HepG2 (cell line): Measurements from ENCODE around the gene USH2A. TPM values are rescaled to one million over a fixed set of nuclear protein-coding genes. Genes with fewer than 3 reads are reported as not detected.
"Not testable (repeated sequence)": the region's sequence is repeated elsewhere in the genome, so short reads cannot be mapped to it uniquely, and the experiment has no call there.

ENCODE experiments used
- ATAC-seq: fragments of 200-7000 bp; cut with Tn5 transposase; 3 replicates; pipeline ENCODE4 v1.9.1; 2020; ENCODE audit warnings: mild to moderate bottlenecking, moderate library complexity
- BruUV-seq: library from RNA; stranded (reverse); fragments of 400-500 nt; replicated peaks from 2 replicates; lab custom pipeline; 2021; lab: Mats Ljungman, UMichigan
- CTCF ChIA-PET: fragments of 300-600 bp; formaldehyde crosslinking; extraction: SDS; loops from one replicate; lab custom pipeline; 2021; ENCODE audit warnings: low total read pairs, inconsistent platforms, low intra/inter-chr PET ratio; lab: Yijun Ruan, JAX
- POLR2A ChIA-PET: fragments of 350-600 bp; sonication (Branson Sonifier 250); formaldehyde crosslinking; loops from one replicate; lab custom pipeline; 2020; ENCODE audit warnings: antibody characterized with exemption, inconsistent platforms; lab: Yijun Ruan, JAX
- DNase-seq: peaks from one replicate; pipeline ENCODE4 v3.0.0-alpha.2; 2015; ENCODE audit warnings: low spot score
- FAIRE-seq: peaks from 3 replicates; lab custom pipeline; 2011; peaks lifted over from hg19 to GRCh38; lab: Jason Lieb, UNC
- H2AFZ ChIP-seq: one replicate; pipeline ENCODE4 v1.6.1; 2011; ENCODE audit warnings: low read length, inconsistent platforms
- H3K27ac ChIP-seq: fragments of 300-600 bp; 3 replicates; pipeline ENCODE4 v1.8.0; 2011; ENCODE audit warnings: mixed run types, mild to moderate bottlenecking, mixed read lengths, low read length, inconsistent platforms; ENCODE audit not compliant: insufficient read depth; ENCODE audit errors: extremely low read length
- H3K27me3 ChIP-seq, 2 experiments: fragments of 200-600 bp in 1 of 2; 2 replicates in 1 of 2; 3 replicates in 1 of 2; pipeline versions ENCODE4 v1.6.0 to v1.8.0; 2011; ENCODE audit warnings: low read length in 2 of 2, mild to moderate bottlenecking in 2 of 2, moderate library complexity in 2 of 2, inconsistent platforms in 1 of 2; ENCODE audit not compliant: insufficient read depth in 2 of 2, control insufficient read depth in 1 of 2
- H3K36me3 ChIP-seq, 2 experiments: fragments of 200-600 bp in 1 of 2; replicated peaks in 1 of 2; 2 replicates in 1 of 2; 3 replicates in 1 of 2; pipeline versions ENCODE4 v1.5.1 to v1.8.0; 2011; ENCODE audit warnings: low read length in 2 of 2, inconsistent platforms in 1 of 2; ENCODE audit not compliant: insufficient read depth in 2 of 2, control insufficient read depth in 1 of 2
- H3K4me1 ChIP-seq: 2 replicates; pipeline ENCODE4 v1.5.1; 2012; ENCODE audit warnings: low read length, inconsistent platforms; ENCODE audit not compliant: insufficient read depth
- H3K4me2 ChIP-seq: 2 replicates; pipeline ENCODE4 v1.6.0; 2011; ENCODE audit warnings: low read depth, low read length, inconsistent platforms
- H3K4me3 ChIP-seq, 3 experiments: fragments of 200-600 bp in 1 of 3; sonication (generic), shearing (Covaris generic) in 1 of 3; replicated peaks in 1 of 3; 2 replicates each; pipeline ENCODE4 v1.5.1; 2011 to 2016; ENCODE audit warnings: low read length in 3 of 3, inconsistent platforms in 2 of 3, low read depth in 2 of 3, mild to moderate bottlenecking in 2 of 3, control low read depth in 1 of 3, mixed read lengths in 1 of 3; ENCODE audit not compliant: insufficient read depth in 1 of 3
- H3K79me2 ChIP-seq: one replicate; pipeline ENCODE4 v1.6.1; 2011; ENCODE audit warnings: low read length, inconsistent platforms; ENCODE audit not compliant: insufficient read depth
- H3K9ac ChIP-seq: 2 replicates; pipeline ENCODE4 v1.6.0; 2011; ENCODE audit warnings: mild to moderate bottlenecking, low read depth, low read length, inconsistent platforms; ENCODE audit not compliant: insufficient read depth
- H3K9me3 ChIP-seq: 2 replicates; pipeline ENCODE4 v1.5.1; 2012; ENCODE audit warnings: mild to moderate bottlenecking, low read length
- H4K20me1 ChIP-seq: 2 replicates; pipeline ENCODE4 v1.6.0; 2011; ENCODE audit warnings: inconsistent platforms, mild to moderate bottlenecking, low read length, moderate library complexity; ENCODE audit not compliant: insufficient read depth
- KAT8 ChIP-seq: IDR thresholded peaks from 2 replicates; pipeline ENCODE4 v1.6.1; 2016; ENCODE audit warnings: missing genetic modification reagents, missing compliant biosample characterization
- ZNF589 ChIP-seq: sonication (generic); formaldehyde crosslinking; conservative IDR thresholded peaks from 2 replicates; pipeline ENCODE4 v1.8.0; 2022; ENCODE audit warnings: mild to moderate bottlenecking, moderate library complexity, missing genetic modification reagents
- WGBS: methylation state at CpG from one replicate; pipeline ENCODE4 v1.1.6; 2017; ENCODE audit warnings: low lambda C conversion rate; 5-methylcytosine and 5-hydroxymethylcytosine counted together
- in situ Hi-C: cut with HindIII; loops from 2 replicates; pipeline ENCODE4 v1.10.0; 2017; ENCODE audit warnings: low pct_unique_long_range_greater_than_20kb; ENCODE audit not compliant: extremely low pct_ligation_motif_present
- intact Hi-C: fragments of 100-400 bp; cut with micrococcal nuclease; formaldehyde crosslinking; loops from one replicate; pipeline ENCODE4 v1.10.0; 2022; ENCODE audit not compliant: unreplicated experiment
- polyA plus RNA-seq, 8 experiments: library from polyadenylated mRNA; depleted of rRNA in 3 of 8; stranded (reverse) in 7 of 8; unstranded in 1 of 8; fragments of >200 nt; fragmentation: Illumina TruSeq in 4 of 8; extraction: Trizol in 4 of 8; gene quantifications; 2 replicates each; pipeline versions ENCODE4 v1.2.1 to v1.2.3, GENCODE V29; 2011 to 2016; ENCODE audit warnings: low read depth in 4 of 8, missing spikeins in 1 of 8, mixed read lengths in 1 of 8; ENCODE audit not compliant: insufficient read depth in 1 of 8
- total RNA-seq, 5 experiments: library from RNA; depleted of rRNA; stranded (reverse); fragments of >200 nt; fragmentation: Illumina TruSeq; extraction: Trizol; gene quantifications; 2 replicates each; pipeline ENCODE4 v1.2.3, GENCODE V29; 2016; ENCODE audit warnings: low read depth in 1 of 5

USH2A gene
- total and polyA plus RNA-seq, 2 of the 13 experiments (the other 11 are each of a cell fraction or from before 2014, with no cell fraction given): 0.02 TPM; not detected in 1

DNA sequence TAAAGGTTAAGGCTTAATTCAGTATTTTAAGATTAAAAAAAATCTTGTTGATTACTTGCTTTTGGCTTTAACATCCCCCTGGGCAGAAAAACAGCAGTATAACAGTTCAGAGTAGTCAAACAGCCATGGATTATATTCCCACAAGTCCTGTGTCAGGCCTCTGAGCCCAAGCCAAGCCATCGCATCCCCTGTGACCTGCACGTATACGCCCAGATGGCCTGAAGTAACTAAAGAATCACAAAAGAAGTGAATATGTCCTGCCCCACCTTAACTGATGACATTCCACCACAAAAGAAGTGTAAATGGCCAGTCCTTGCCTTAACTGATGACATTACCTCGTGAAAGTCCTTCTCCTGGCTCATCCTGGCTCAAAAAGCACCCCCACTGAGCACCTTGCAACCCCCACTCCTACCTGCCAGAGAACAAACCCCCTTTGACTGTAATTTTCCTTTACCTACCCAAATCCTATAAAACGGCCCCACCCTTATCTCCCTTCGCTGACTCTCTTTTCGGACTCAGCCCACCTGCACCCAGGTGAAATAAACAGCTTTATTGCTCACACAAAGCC is 277.7 kb downstream of the USH2A start:
- H3K4me2 ChIP-seq, H3K27me3 ChIP-seq, H2AFZ ChIP-seq, CTCF ChIA-PET, H4K20me1 ChIP-seq, ATAC-seq, BruUV-seq, H3K4me3 ChIP-seq, POLR2A ChIA-PET, DNase-seq, H3K9me3 ChIP-seq, H3K36me3 ChIP-seq, FAIRE-seq, H3K9ac ChIP-seq, H3K4me1 ChIP-seq, H3K27ac ChIP-seq, in situ Hi-C loops, H3K79me2 ChIP-seq, intact Hi-C loops: not testable (repeated sequence)
- 42% methylated on average over 7 of the region's 7 CpGs for WGBS

DNA sequence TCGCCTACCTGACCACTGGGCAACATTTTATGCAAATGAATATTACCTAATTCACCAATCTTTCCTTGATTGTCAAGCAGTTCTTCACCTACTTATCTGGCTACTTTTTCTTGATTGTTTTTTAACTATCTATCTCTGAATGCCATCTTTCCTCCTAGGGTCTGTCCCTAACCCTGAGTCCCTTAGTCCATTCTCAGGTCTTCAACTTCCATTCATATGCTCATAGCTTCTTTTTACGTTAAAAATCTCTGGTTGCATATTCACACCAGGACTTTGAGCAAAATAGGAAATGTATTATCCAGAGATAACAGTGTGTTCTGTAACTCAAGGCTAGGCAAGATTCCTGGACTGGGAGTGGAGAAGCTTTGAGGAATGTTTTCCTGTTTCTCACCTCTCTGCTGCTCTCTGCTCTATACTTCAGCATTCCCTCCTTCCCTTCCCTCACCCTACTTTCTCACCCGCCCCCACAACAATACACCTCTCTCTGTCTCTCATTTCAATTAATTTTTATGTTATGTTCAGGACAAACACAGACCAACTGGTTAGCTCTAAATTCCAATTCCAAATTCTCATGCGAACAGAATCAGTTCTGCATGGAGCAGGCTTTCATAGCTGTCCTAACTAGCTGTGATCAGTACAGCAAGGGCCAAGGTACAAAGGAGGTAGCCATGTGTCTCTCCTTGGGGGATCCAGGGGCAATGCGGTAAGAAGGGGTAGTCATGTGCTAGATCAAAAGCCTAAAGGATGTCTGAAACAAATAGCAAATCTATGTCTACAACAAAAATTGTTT is 278.4 kb downstream of the USH2A start:
- no TSS peak for BruUV-seq
- FAIRE-seq (no peak), ATAC-seq (no peak), DNase-seq (no peak)
- Histone ChIP-seq H2AFZ (no peak overlapping the region), H3K4me3 (no peak overlapping the region), H3K36me3 (no peaks in the 10 kb centered on the region), H3K79me2 (no peaks in the 10 kb centered on the region), H3K4me1 (no peaks in the 10 kb centered on the region), H3K9ac (no peak overlapping the region), H3K27ac (no peak overlapping the region), H3K27me3 (no peaks in the 10 kb centered on the region), H4K20me1 (no peaks in the 10 kb centered on the region), H3K9me3 (no peaks in the 10 kb centered on the region), H3K4me2 (no peak overlapping the region)
- CTCF ChIA-PET: no interaction called here
- intact Hi-C loops: no loop called here
- in situ Hi-C loops: no loop called here
- TF ChIP-seq KAT8 (no peak), ZNF589 (CRISPR knock-in tag) (no peak)
- POLR2A ChIA-PET: no interaction called here
- 22% methylated on average over 5 of the region's 5 CpGs for WGBS
